CD4-positive, alpha-beta T cell (primary cell): ENCODE data around the gene SLC38A3. TPM values are rescaled to one million over a fixed set of nuclear protein-coding genes. Genes with fewer than 3 reads are reported as not detected.
A peak's percentile ranks its signal among the peaks of the same experiment; 100 is the strongest.

Source experiments
- ATAC-seq: fragments of 200-7000 bp; cut with Tn5 transposase; one replicate; pipeline ENCODE4 v1.10.0; 2022; ENCODE audit warnings: mild to moderate bottlenecking; ENCODE audit not compliant: poor library complexity
- CTCF ChIA-PET: fragments of 350-600 bp; sonication (Branson Sonifier 250); formaldehyde crosslinking; loops from one replicate; lab custom pipeline; 2021; ENCODE audit warnings: antibody characterized with exemption, inconsistent platforms; lab: Charles Lee
- POLR2A ChIA-PET: fragments of 350-600 bp; sonication (Branson Sonifier 250); formaldehyde crosslinking; loops from one replicate; lab custom pipeline; 2021; ENCODE audit warnings: antibody characterized with exemption, inconsistent platforms; lab: Charles Lee
- DNase-seq, 14 experiments: peaks; one replicate each; pipeline ENCODE4 v3.0.0-alpha.2; 2013 to 2020; ENCODE audit warnings: mixed read lengths in 2 of 14
- H3K27ac ChIP-seq, 2 donors: one replicate each; pipeline versions ENCODE4 v1.5.1 to v1.7.0; 2013; ENCODE audit warnings: low read length in 2 of 2, low read depth in 1 of 2, mild to moderate bottlenecking in 1 of 2
- H3K27me3 ChIP-seq, 2 experiments: 1 replicate in 1 of 2; 2 replicates in 1 of 2; pipeline versions ENCODE4 v1.6.1 to v1.7.0; 2013; ENCODE audit warnings: low read length in 2 of 2, control low read depth in 1 of 2, mild to moderate bottlenecking in 1 of 2, moderate library complexity in 1 of 2; ENCODE audit not compliant: insufficient read depth in 2 of 2, control insufficient read depth in 1 of 2
- H3K36me3 ChIP-seq: one replicate; pipeline ENCODE4 v1.6.1; 2013; ENCODE audit warnings: low read length, control low read depth; ENCODE audit not compliant: insufficient read depth
- H3K4me1 ChIP-seq: one replicate; pipeline ENCODE4 v1.6.1; 2013; ENCODE audit warnings: low read length, control low read depth; ENCODE audit not compliant: insufficient read depth
- H3K4me3 ChIP-seq: one replicate; pipeline ENCODE4 v1.5.1; 2013; ENCODE audit warnings: mild to moderate bottlenecking, low read length, moderate library complexity
- H3K9me3 ChIP-seq, 2 experiments: 1 replicate in 1 of 2; 2 replicates in 1 of 2; pipeline versions ENCODE4 v1.6.1 to v1.7.0; 2013; ENCODE audit warnings: low read length in 2 of 2, mild to moderate bottlenecking in 2 of 2, control low read depth in 1 of 2, moderate library complexity in 1 of 2; ENCODE audit not compliant: control insufficient read depth in 1 of 2, insufficient read depth in 1 of 2
- H3K27ac Mint-ChIP-seq: one replicate; pipeline ENCODE4 v1.8.0; 2020; ENCODE audit warnings: mixed read lengths
- H3K27me3 Mint-ChIP-seq: one replicate; pipeline ENCODE4 v1.8.0; 2021; ENCODE audit warnings: mixed read lengths
- H3K36me3 Mint-ChIP-seq: one replicate; pipeline ENCODE4 v1.8.0; 2021; ENCODE audit warnings: low read depth, mixed read lengths
- H3K4me1 Mint-ChIP-seq: one replicate; pipeline ENCODE4 v1.8.0; 2021; ENCODE audit warnings: low read depth, mixed read lengths
- H3K4me3 Mint-ChIP-seq: one replicate; pipeline ENCODE4 v1.8.0; 2020; ENCODE audit warnings: mild to moderate bottlenecking, mixed read lengths
- H3K9me3 Mint-ChIP-seq: one replicate; pipeline ENCODE4 v1.8.0; 2020; ENCODE audit warnings: mixed read lengths
- intact Hi-C, 2 experiments: fragments of 100-400 bp; cut with DNase I in 1 of 2; cut with micrococcal nuclease in 1 of 2; formaldehyde crosslinking; loops; one replicate each; pipeline versions ENCODE4 v1.15.1 to v1.9.0; 2023 to 2025; cut with DNase I, micrococcal nuclease
- total RNA-seq, 174 experiments: library from RNA in 2 of 174; stranded (reverse) in 2 of 174; gene quantifications; one replicate each; pipeline ENCODE4 v1.2.3 and lab custom pipeline; 2021 to 2026
- TF ChIP-seq, protein P1 (sequence below): fragments of 200-600 bp; IDR thresholded peaks from one replicate; pipeline ENCODE4 v1.8.0; 2022; ENCODE audit warnings: antibody characterized with exemption, mild to moderate bottlenecking

The SLC38A3 gene
- total RNA-seq, 2 experiments from 2014 or later, result 1.0 to 1.1 TPM

DNA sequence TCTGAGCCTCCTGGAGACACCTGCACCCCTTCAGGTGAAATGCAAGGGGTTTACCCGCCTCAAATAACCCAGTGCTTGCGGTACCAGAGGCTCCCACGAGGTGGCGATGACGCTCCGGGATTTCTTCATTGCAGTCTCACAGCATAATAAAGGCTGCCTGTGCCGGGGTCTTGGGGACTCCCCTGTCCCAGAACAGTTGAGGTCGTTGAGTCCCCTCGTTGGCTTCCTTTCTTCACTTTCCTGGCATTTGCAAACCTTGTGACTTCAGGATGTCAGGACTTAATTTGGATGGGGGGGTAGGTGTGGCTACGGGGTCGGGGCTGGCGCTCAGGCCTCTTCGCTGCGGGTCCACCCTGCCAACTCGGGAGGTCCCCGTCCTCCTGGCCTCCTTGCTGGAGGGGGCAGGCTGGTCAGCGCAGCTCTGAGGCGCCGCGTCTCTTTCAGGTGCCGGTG, 12.4 kb upstream of the SLC38A3 start:
- no peaks in the 10 kb centered on the region for H3K36me3 ChIP-seq
- H3K4me3 ChIP-seq, result no peak overlapping the region
- H3K4me3 Mint-ChIP-seq, result peak overlapping the region; percentile 34
- peak; percentile 69 to 91 (median 82) for DNase-seq
- TF ChIP-seq, protein P1, sequence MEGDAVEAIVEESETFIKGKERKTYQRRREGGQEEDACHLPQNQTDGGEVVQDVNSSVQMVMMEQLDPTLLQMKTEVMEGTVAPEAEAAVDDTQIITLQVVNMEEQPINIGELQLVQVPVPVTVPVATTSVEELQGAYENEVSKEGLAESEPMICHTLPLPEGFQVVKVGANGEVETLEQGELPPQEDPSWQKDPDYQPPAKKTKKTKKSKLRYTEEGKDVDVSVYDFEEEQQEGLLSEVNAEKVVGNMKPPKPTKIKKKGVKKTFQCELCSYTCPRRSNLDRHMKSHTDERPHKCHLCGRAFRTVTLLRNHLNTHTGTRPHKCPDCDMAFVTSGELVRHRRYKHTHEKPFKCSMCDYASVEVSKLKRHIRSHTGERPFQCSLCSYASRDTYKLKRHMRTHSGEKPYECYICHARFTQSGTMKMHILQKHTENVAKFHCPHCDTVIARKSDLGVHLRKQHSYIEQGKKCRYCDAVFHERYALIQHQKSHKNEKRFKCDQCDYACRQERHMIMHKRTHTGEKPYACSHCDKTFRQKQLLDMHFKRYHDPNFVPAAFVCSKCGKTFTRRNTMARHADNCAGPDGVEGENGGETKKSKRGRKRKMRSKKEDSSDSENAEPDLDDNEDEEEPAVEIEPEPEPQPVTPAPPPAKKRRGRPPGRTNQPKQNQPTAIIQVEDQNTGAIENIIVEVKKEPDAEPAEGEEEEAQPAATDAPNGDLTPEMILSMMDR, result peak; percentile 88
- H3K36me3 Mint-ChIP-seq, result no peaks in the 10 kb centered on the region
- peaks cover 13 to 17% of the 10 kb centered on the region in 2 experiments for H3K27me3 ChIP-seq
- peaks cover 0 to 11% of the 10 kb centered on the region in 2 experiments for H3K9me3 ChIP-seq
- H3K27ac ChIP-seq, result no peak overlapping the region
- no peaks in the 10 kb centered on the region for H3K9me3 Mint-ChIP-seq
- intact Hi-C loops, result loop anchor here (1.0 to 5.0 kb wide), 5 partner anchors 34 to 130 kb away; partner anchors contain the start of gene HYAL2 (in 1 of the 2)
- POLR2A ChIA-PET, result interaction anchor here (0.7 to 0.8 kb wide), 2 partner anchors 18 to 43 kb away, joined by 3 read pairs; partner anchors contain the start of gene GNAI2
- CTCF ChIA-PET, result interaction anchor here (0.7 to 4.3 kb wide), 6 partner anchors 11 to 68 kb away, joined by 3 to 53 read pairs (median 4); no protein-coding TSS in a partner anchor
- H3K27me3 Mint-ChIP-seq, result peaks cover 26% of the 10 kb centered on the region
- H3K27ac Mint-ChIP-seq, result no peak overlapping the region
- ATAC-seq, result peak; percentile 25
- H3K4me1 Mint-ChIP-seq, result peaks cover 15% of the 10 kb centered on the region
- H3K4me1 ChIP-seq, result peaks cover 27% of the 10 kb centered on the region

DNA sequence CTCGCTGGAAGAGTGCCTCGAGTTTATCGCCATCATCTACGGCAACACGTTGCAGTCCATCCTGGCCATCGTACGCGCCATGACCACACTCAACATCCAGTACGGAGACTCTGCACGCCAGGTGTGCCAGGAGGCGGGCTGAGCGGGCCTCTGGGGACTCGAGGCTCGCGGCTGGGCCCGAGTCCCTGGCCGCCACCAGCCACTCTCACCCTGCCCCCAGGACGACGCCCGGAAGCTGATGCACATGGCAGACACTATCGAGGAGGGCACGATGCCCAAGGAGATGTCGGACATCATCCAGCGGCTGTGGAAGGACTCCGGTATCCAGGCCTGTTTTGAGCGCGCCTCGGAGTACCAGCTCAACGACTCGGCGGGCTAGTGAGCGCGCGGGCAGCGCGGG, 11.8 kb upstream of the SLC38A3 start:
- Mint-ChIP-seq H3K9me3 (no peaks in the 10 kb centered on the region), H3K4me1 (peaks cover 15% of the 10 kb centered on the region), H3K27ac (no peak overlapping the region), H3K27me3 (peaks cover 26% of the 10 kb centered on the region), H3K36me3 (no peaks in the 10 kb centered on the region), H3K4me3 (no peak overlapping the region)
- ChIA-PET CTCF (interaction anchor here (1.6 to 4.3 kb wide), 5 partner anchors 34 to 105 kb away, joined by 3 to 82 read pairs (median 11); partner anchors contain the start of genes GNAI2, HYAL3 and NAA80), POLR2A (interaction anchor here (2.0 to 2.7 kb wide), 2 partner anchors 33 to 53 kb away, joined by 16 to 32 read pairs; no protein-coding TSS in a partner anchor)
- DNase-seq, result peak in 1 of 14 experiments; percentile 15
- TF ChIP-seq, protein P1, result no peak
- no peak overlapping the region for H3K27ac ChIP-seq
- no peak for ATAC-seq
- H3K9me3 ChIP-seq, result peaks cover 0 to 11% of the 10 kb centered on the region in 2 experiments
- no peak overlapping the region for H3K4me3 ChIP-seq
- H3K27me3 ChIP-seq, result peaks cover 13 to 17% of the 10 kb centered on the region in 2 experiments
- intact Hi-C loops, result loop anchor here in 1 of 2 experiments (5.0 kb wide), 1 partner anchor 129 kb away; the partner anchor contains the start of gene HYAL2
- no peaks in the 10 kb centered on the region for H3K36me3 ChIP-seq
- H3K4me1 ChIP-seq, result peaks cover 27% of the 10 kb centered on the region

DNA sequence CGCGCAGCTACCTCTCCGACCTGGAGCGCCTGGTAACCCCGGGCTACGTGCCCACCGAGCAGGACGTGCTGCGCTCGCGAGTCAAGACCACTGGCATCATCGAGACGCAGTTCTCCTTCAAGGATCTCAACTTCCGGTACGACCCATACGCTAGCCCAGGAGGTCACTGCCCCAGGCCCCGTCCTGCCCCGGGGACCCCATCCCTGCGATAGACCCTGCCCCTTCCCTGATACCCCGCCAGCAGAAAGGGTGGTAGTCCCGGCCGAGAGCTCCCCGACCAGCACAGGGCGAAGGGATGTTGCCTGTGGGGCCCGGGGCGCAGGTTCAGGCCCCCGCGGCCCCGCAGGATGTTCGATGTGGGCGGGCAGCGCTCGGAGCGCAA, 11.3 kb upstream of the SLC38A3 start:
- DNase-seq, result peak in 2 of 14 experiments; percentile 15 to 44
- no peak overlapping the region for H3K27ac Mint-ChIP-seq

More for the DNA sequence above, 11.3 kb upstream of the SLC38A3 start:
- ATAC-seq, result no peak
- Mint-ChIP-seq H3K36me3 (no peaks in the 10 kb centered on the region), H3K9me3 (no peaks in the 10 kb centered on the region), H3K27me3 (peaks cover 26% of the 10 kb centered on the region), H3K4me3 (no peak overlapping the region), H3K4me1 (peaks cover 15% of the 10 kb centered on the region)
- TF ChIP-seq, protein P1, result no peak
- intact Hi-C loops, result loop anchor here (1.0 to 5.0 kb wide), 4 partner anchors 33 to 129 kb away; partner anchors contain the start of gene HYAL2 (in 1 of the 2)
- Histone ChIP-seq H3K27ac (no peak overlapping the region), H3K9me3 (peaks cover 0 to 11% of the 10 kb centered on the region in 2 experiments), H3K27me3 (peaks cover 13 to 17% of the 10 kb centered on the region in 2 experiments), H3K4me1 (peaks cover 27% of the 10 kb centered on the region), H3K4me3 (peak overlapping the region; percentile 12), H3K36me3 (no peaks in the 10 kb centered on the region)
- ChIA-PET POLR2A (interaction anchor here (1.2 to 2.7 kb wide), 4 partner anchors 12 to 53 kb away, joined by 3 to 32 read pairs (median 10); partner anchors contain the start of gene SLC38A3), CTCF (interaction anchor here (1.2 to 4.3 kb wide), 11 partner anchors 10 to 122 kb away, joined by 3 to 82 read pairs (median 4); partner anchors contain the start of genes GNAI2, HYAL3 and NAA80)
